Natural killer cell (primary cell): ENCODE data around the gene DCAF16. TPM values are rescaled to one million over a fixed set of nuclear protein-coding genes. Genes with fewer than 3 reads are reported as not detected.

Experiments
- ATAC-seq, 3 donors: fragments of 150-1000 bp in 2 of 3; fragments of 200-7000 bp in 1 of 3; cut with Tn5 transposase; 1 replicate in 1 of 3; 2 replicates in 2 of 3; pipeline ENCODE4 v1.10.0; 2021; ENCODE audit warnings: mild to moderate bottlenecking in 2 of 3, moderate library complexity in 2 of 3
- DNase-seq, 2 donors: peaks; one replicate each; pipeline versions ENCODE4 v3.0.0 to v3.0.0-alpha.2; 2013 to 2021; ENCODE audit warnings: mixed read lengths in 1 of 2
- H3K27ac ChIP-seq: one replicate; pipeline ENCODE4 v1.5.1; 2013; ENCODE audit warnings: mild to moderate bottlenecking, low read length
- H3K27me3 ChIP-seq: one replicate; pipeline ENCODE4 v1.6.1; 2013; ENCODE audit warnings: low read length; ENCODE audit not compliant: control insufficient read depth, insufficient read depth
- H3K36me3 ChIP-seq: one replicate; pipeline ENCODE4 v1.6.1; 2013; ENCODE audit warnings: low read length; ENCODE audit not compliant: control insufficient read depth, insufficient read depth
- H3K4me1 ChIP-seq: one replicate; pipeline ENCODE4 v1.6.1; 2013; ENCODE audit warnings: low read length; ENCODE audit not compliant: control insufficient read depth, insufficient read depth
- H3K4me3 ChIP-seq: one replicate; pipeline ENCODE4 v1.5.1; 2013; ENCODE audit warnings: low read length
- H3K9me3 ChIP-seq: one replicate; pipeline ENCODE4 v1.6.1; 2013; ENCODE audit warnings: low read length; ENCODE audit not compliant: control insufficient read depth, insufficient read depth
- H3K27ac Mint-ChIP-seq, 2 donors: one replicate each; pipeline ENCODE4 v1.8.0; 2022; ENCODE audit warnings: mild to moderate bottlenecking in 2 of 2, mixed read lengths in 2 of 2, moderate library complexity in 1 of 2
- H3K27me3 Mint-ChIP-seq, 2 donors: one replicate each; pipeline ENCODE4 v1.8.0; 2022; ENCODE audit warnings: low read depth in 2 of 2, mixed read lengths in 2 of 2
- H3K36me3 Mint-ChIP-seq: one replicate; pipeline ENCODE4 v1.8.0; 2022; ENCODE audit warnings: mixed read lengths
- H3K4me1 Mint-ChIP-seq, 2 donors: one replicate each; pipeline ENCODE4 v1.8.0; 2022; ENCODE audit warnings: mixed read lengths in 2 of 2
- H3K4me3 Mint-ChIP-seq: one replicate; pipeline ENCODE4 v1.8.0; 2022; ENCODE audit warnings: mild to moderate bottlenecking, moderate library complexity, mixed read lengths
- H3K9me3 Mint-ChIP-seq, 2 donors: one replicate each; pipeline ENCODE4 v1.8.0; 2022; ENCODE audit warnings: mixed read lengths in 2 of 2
- WGBS: methylation state at CpG from one replicate; pipeline ENCODE4 v1.1.7; 2013; ENCODE audit warnings: missing lambda C conversion rate; ENCODE audit not compliant: insufficient coverage; 5-methylcytosine and 5-hydroxymethylcytosine counted together
- intact Hi-C: fragments of 100-400 bp; cut with micrococcal nuclease; formaldehyde crosslinking; loops from one replicate; pipeline ENCODE4 v1.14.2; 2022
- total RNA-seq, 4 donors: library from RNA; stranded (reverse); fragments of 120-200 nt in 1 of 4; gene quantifications; one replicate each; pipeline versions ENCODE4 v1.2.3 to v1.2.4, GENCODE V29; 2013 to 2022
- TF ChIP-seq, protein P1 (sequence below): fragments of 200-600 bp; IDR thresholded peaks from one replicate; pipeline ENCODE4 v1.8.0; 2022; ENCODE audit warnings: antibody characterized with exemption

The DCAF16 gene
- total RNA-seq, 3 donors from 2014 or later (not counting 1 experiment from before 2014, with no cell fraction given), result 73.9 to 93.8 (median 90.3) TPM

DNA sequence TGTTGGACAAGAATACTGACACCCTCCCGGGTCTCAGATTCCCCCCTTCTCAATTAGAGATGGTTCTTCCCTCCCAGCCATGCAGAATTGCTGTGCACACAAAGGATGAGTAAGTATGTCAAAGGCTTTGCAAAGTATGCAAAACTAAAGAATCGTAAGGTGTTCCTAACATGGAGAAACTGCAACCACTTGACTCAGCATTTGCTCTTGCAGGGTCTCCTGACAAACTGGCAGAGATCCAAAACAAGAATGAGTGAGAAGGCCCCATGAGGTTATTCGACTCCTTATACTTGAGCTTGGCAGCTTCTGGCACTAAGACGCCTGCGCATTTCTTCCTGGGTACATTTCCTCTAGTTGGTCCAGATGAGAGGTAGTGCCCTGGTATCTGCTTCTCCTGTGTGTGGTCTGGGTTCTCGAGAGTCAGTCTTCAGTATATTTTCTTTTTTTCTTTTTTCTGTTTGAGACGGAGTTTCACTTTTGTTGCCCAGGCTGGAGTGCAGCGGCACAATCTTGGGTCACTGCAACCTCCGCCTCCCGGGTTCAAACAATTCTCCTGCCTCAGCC is 37.3 kb downstream of the DCAF16 start:
- peaks cover 12 to 14% of the 10 kb centered on the region in 2 donors for H3K27me3 Mint-ChIP-seq

DNA sequence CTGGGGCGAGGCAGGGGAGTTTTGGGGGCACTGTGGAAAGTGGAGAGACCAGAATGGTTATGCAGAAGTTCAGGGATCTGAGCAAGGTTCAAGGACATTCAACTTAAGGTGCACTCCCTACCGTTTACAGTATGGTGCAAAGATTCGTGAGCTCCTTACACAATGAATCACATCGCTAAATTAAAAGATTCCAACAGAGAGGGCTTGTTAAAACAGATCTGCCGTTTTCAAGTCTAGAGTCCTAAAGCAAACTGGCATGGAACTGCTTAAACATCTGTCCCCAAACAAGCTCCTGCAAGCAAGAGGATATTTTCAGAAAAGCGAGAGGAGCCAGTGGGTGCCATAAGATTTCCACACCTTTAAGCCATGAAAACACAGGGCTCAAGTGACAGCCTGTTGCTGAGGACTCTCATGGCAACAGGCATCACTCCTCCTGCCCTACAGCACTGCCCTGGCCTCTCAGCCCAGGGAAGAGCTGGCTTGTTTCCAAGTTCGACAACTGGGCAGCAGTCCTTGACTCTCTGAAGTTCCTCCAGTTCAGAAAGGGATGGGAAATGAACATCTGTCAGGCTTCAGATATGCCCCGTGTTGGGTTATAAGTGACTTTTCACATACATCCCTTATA is 39.2 kb downstream of the DCAF16 start:
- H3K27ac ChIP-seq, result no peak overlapping the region
- 87% methylated on average over 8 of the region's 8 CpGs for WGBS
- H3K9me3 ChIP-seq, result no peaks in the 10 kb centered on the region
- intact Hi-C loops, result no loop called here
- H3K27me3 ChIP-seq, result no peaks in the 10 kb centered on the region
- no peaks in the 10 kb centered on the region for H3K4me1 ChIP-seq
- peaks cover 0 to 12% of the 10 kb centered on the region in 2 donors for H3K27me3 Mint-ChIP-seq
- no peak overlapping the region for H3K4me3 Mint-ChIP-seq
- no peak overlapping the region for H3K4me3 ChIP-seq
- no peaks in the 10 kb centered on the region for H3K4me1 Mint-ChIP-seq
- ATAC-seq (no peak), DNase-seq (no peak)
- no peaks in the 10 kb centered on the region for H3K9me3 Mint-ChIP-seq
- H3K27ac Mint-ChIP-seq, result no peak overlapping the region
- TF ChIP-seq, protein P1, sequence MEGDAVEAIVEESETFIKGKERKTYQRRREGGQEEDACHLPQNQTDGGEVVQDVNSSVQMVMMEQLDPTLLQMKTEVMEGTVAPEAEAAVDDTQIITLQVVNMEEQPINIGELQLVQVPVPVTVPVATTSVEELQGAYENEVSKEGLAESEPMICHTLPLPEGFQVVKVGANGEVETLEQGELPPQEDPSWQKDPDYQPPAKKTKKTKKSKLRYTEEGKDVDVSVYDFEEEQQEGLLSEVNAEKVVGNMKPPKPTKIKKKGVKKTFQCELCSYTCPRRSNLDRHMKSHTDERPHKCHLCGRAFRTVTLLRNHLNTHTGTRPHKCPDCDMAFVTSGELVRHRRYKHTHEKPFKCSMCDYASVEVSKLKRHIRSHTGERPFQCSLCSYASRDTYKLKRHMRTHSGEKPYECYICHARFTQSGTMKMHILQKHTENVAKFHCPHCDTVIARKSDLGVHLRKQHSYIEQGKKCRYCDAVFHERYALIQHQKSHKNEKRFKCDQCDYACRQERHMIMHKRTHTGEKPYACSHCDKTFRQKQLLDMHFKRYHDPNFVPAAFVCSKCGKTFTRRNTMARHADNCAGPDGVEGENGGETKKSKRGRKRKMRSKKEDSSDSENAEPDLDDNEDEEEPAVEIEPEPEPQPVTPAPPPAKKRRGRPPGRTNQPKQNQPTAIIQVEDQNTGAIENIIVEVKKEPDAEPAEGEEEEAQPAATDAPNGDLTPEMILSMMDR, result no peak
- no peaks in the 10 kb centered on the region for H3K36me3 Mint-ChIP-seq
- no peaks in the 10 kb centered on the region for H3K36me3 ChIP-seq

More for the DNA sequence above, 37.3 kb downstream of the DCAF16 start:
- TF ChIP-seq, protein P1, result no peak
- no peaks in the 10 kb centered on the region for H3K36me3 ChIP-seq
- no peaks in the 10 kb centered on the region for H3K4me1 Mint-ChIP-seq
- DNase-seq (no peak), ATAC-seq (no peak)
- no peaks in the 10 kb centered on the region for H3K9me3 ChIP-seq
- no peak overlapping the region for H3K4me3 ChIP-seq
- H3K4me1 ChIP-seq, result no peaks in the 10 kb centered on the region
- H3K9me3 Mint-ChIP-seq, result no peaks in the 10 kb centered on the region
- no peaks in the 10 kb centered on the region for H3K36me3 Mint-ChIP-seq
- no peak overlapping the region for H3K27ac ChIP-seq
- no peak overlapping the region for H3K4me3 Mint-ChIP-seq
- WGBS, result 76% methylated on average over 10 of the region's 10 CpGs
- H3K27ac Mint-ChIP-seq, result no peak overlapping the region
- intact Hi-C loops, result no loop called here
- no peaks in the 10 kb centered on the region for H3K27me3 ChIP-seq

DNA sequence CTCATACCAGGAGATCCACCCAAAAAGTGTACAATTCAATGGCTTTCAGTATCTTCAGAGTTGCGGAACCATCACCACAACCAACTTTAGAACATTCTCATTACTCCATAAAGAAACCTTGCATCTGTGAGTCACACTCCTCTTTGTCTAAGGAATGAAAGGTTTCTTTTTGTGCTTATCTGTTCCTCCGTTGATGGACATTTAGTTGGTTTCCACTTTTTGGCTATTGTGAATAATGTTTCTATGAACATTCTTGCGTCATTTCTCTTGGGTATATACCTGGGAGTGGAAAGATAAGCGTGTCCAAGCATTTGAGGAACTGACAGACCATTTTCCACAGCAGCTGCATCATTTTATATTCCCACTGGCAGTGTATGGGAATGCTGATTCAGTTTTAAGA is 39.7 kb downstream of the DCAF16 start:
- Mint-ChIP-seq H3K27me3 (peaks cover 0 to 12% of the 10 kb centered on the region in 2 donors), H3K36me3 (no peaks in the 10 kb centered on the region), H3K27ac (no peak overlapping the region), H3K4me3 (no peak overlapping the region), H3K4me1 (peaks cover 4 to 5% of the 10 kb centered on the region in 2 donors), H3K9me3 (no peaks in the 10 kb centered on the region)
- DNase-seq, result no peak
- Histone ChIP-seq H3K27ac (no peak overlapping the region), H3K4me3 (no peak overlapping the region), H3K9me3 (no peaks in the 10 kb centered on the region), H3K27me3 (no peaks in the 10 kb centered on the region), H3K4me1 (no peaks in the 10 kb centered on the region), H3K36me3 (no peaks in the 10 kb centered on the region)
- WGBS, result 100% methylated on average over 2 of the region's 4 CpGs
- intact Hi-C loops, result no loop called here
- TF ChIP-seq, protein P1, result no peak
- ATAC-seq, result no peak
